HG03342 (cell line): ENCODE data around the gene RGMB.

Experiments
- ATAC-seq: cut with Tn5 transposase; IDR thresholded peaks from one replicate; pipeline ENCODE4 v1.9.1; 2021; ENCODE audit warnings: mild to moderate bottlenecking, moderate library complexity; ENCODE audit not compliant: unreplicated experiment

Gene RGMB

DNA sequence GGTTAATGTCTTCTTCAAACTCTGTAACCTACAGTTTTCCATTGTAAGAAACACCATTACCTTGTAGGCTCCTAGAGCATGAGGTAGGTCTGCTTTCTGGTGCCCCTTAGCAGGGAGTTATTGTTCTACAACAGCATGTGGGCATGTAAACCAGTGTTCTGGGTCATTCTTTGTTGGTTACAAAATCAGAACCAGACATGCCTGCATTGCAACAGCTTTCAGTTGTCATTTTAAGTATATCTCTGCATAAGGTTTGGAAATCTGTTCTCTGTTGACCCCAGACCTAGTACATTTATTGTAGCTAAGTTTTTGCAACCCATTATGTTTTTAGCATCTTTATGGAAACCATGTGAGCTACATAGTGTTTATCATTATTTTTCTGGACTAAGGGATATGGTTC lies 10.9 kb downstream of the RGMB start:
- no peak for ATAC-seq

DNA sequence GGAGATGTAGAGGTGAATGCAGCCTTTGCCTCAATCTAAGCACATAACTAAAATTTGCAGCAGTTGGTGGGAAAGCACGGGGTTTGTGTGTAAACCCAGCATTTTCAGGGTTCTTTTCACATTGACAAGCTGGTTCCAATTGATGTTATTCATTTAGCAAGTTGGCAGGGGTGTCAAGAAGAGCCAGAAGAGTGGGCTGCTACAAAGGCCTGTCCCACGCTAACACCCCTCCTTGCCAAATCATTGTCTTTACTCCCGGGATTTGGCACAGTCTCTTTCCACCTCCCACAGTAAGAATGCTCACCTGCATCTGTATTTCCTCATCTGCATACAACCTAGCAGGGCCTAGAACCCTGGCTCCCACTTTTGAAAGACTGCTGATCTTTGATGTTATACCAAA lies 11.8 kb downstream of the RGMB start:
- no peak for ATAC-seq

DNA sequence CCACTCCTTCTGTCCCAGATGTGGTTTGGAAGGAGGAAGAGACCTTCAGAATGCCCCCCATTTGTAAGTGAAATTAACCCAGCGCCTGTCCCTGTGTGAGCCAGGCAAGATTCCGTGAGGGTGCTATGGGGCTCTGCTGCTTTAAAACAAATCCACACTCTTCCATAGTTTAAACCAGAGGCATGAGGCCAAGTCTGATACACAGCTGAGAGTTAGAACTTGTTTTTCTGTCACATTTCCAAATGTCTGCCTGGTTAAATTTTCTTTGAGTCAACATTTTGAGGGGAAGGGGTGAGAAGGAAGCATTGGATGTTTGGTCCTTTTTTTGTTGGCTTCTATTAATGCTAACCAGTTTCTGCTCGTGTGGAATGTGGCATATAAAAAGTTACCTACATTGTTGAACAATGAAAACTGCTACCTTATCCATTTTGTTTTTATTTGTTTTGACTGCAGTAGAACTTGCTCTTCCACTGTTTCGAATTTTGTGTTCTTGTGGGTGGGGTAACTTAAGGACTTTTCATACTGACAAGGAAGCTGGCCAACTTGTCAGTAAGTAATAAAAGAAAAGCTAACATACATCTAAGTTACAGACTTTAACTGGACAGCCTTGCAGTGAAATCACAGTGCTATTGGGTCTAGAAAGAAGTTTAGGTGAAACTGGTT lies 12.9 kb downstream of the RGMB start:
- ATAC-seq: no peak

DNA sequence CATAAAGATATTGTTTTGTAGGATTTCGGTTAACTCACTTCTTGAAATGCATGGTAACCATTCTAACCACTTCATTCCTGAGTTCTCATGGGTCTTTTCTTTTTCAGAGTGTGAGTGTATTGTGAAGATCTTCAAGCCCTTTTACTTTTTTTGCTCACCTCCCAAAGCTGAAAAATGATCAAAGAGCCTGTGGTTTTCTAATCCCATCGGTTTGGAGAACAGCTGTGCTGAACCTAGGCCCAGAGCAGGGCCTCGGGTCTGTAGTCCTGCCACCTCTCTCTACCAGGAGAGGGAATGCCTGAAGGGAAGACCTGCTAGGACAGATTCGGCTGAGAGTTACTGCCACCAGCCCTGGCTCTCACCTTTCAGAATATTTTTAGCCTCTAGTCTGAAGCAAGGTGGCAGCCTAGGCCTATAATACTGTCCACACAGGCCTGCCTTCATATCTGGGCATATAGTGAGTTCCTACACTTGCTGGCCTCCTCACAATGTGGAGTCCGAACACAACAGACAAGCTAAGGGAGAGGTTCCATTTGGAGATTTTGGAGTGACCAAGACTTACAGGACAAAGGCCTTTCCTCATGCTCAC lies 13.8 kb downstream of the RGMB start:
- no peak for ATAC-seq

DNA sequence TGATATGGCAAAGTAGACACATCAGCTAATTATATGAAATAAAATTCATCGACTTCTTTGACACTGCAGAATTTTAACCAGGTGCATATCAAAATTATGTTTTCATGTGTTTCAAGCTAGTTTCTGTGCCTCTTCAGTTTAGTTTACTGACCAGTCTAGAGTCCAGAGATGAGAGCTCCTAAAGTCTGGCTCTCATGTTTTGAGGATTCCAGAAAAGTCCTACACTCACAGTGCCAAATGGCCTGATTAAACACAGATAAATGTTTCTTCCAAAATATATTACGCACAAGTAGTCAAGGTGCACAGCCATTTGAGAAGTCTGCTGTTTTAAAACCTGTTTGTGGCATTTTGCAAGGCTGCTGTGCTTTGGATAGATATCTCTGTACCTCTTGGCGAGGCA lies 15.6 kb downstream of the RGMB start:
- no peak for ATAC-seq

DNA sequence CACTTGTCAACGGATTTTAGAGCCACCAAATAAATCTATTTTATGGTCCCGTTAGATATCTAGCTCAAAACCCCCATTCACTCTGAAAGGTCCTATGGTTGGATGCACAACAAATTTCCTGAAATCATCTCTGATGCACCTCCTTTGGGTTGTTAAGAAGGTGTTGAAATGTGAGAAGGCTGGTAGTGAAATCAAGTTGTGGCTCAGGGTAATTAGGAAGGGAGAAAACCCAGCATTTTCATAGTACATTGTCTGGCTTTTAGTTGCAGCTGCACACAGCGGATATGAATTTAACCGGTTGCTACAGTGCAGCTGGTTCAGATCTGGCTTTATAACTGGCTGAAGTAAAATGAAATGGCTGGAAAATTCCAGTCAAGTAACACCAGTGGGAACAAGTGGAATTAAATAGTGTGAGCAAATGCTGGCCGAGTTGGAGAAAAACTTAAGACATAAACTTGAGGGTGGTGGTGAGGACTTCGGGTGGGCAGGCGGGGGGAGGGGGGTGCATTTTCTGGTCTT lies 17.6 kb downstream of the RGMB start:
- no peak for ATAC-seq

DNA sequence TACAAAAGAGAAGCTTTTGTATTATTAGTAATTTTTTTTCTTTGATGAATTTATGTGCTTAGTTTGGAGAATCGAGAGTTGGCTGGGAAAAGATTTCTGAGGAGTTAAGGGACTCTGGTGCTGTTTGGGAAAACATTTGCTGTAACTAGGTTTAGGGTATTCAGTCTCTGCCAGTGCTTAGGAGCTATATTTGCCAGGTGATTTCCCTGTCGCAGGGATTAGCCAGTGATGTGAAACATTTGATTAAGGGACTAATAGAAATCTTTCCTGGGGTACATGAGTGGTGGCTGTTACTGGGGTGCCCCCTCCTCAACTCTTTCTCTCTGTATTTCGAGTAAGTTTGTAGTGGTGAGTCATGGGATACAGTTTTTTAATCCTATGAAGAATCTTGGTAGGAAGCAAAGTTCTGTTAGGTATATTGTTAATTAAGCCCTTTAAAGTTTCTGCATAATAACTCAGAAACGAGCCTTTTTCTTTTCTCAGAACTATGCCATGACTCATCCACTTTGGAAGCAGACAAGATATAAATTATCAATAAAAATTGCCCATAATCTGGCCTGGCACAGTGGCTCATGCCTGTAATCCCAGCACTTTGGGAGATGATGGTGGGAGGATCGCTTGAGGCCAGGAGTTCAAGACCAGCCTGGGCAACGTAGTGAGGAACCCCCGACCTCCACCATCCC lies 18.6 kb downstream of the RGMB start:
- ATAC-seq: no peak

DNA sequence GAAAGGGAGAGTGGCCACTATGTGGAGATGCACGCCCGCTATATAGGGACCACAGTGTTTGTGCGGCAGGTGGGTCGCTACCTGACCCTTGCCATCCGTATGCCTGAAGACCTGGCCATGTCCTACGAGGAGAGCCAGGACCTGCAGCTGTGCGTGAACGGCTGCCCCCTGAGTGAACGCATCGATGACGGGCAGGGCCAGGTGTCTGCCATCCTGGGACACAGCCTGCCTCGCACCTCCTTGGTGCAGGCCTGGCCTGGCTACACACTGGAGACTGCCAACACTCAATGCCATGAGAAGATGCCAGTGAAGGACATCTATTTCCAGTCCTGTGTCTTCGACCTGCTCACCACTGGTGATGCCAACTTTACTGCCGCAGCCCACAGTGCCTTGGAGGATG lies 19.8 kb downstream of the RGMB start:
- ATAC-seq: no peak

DNA sequence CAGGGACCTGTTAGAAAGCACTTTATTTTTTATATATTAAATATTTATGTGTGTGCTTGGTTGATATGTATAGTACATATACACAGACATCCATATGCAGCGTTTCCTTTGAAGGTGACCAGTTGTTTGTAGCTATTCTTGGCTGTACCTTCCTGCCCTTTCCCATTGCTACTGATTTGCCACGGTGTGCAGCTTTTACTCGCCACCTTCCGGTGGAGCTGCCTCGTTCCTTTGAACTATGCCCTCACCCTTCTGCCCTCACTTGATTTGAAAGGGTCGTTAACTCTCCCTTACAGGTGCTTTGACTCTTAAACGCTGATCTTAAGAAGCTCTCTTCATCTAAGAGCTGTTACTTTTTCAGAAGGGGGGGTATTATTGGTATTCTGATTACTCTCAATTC lies 20.5 kb downstream of the RGMB start:
- no peak for ATAC-seq

DNA sequence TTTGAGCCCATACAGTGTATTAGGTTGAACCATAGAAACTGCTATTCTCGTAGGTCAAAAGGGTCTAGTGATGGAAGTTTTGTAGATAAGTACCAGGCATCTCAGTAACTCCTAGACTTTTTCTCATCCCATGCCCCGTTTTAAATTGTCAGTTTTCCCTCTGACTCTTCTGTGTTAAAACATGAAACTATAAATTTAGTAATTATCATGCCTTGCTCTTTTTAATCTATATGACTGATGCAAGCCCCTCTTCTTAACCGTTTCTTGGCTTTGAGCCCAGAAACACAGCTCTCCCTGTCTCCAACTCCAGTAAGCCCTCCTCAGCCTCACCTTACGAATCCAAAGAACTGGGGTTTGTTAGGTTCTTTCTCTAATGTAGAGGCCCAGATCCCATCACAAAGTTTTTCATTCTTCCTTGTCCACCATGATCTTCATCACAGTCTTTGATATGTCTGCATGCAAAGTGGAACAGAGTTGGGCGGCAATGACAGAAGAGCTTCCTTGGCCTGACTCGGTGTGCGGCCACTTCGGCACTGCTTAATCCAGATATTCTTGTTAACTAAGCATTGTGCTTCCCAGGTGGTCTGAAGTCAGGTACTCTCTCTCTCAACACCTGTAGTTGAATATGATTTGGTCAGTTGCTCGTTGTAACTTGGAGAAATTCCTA lies 21.1 kb downstream of the RGMB start:
- no peak for ATAC-seq

DNA sequence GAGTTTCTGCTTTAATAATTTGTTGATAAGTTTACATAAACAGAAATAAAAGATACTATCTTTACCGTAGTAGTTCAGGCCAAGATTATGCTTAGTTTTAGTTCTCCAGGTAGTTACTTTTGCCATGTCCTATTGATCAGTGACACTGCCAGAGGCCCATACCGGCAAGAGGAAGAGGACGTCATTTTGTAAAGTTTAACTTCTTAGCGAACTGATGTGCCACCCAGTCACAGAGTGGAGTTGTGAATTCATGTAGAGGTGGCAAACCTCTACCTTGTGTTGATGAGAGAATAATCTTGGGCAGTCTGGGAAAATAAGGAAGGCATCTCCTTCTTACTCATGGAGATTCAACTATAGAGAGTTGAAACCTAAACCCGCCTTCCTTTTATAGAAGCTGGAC lies 21.8 kb downstream of the RGMB start:
- no peak for ATAC-seq

DNA sequence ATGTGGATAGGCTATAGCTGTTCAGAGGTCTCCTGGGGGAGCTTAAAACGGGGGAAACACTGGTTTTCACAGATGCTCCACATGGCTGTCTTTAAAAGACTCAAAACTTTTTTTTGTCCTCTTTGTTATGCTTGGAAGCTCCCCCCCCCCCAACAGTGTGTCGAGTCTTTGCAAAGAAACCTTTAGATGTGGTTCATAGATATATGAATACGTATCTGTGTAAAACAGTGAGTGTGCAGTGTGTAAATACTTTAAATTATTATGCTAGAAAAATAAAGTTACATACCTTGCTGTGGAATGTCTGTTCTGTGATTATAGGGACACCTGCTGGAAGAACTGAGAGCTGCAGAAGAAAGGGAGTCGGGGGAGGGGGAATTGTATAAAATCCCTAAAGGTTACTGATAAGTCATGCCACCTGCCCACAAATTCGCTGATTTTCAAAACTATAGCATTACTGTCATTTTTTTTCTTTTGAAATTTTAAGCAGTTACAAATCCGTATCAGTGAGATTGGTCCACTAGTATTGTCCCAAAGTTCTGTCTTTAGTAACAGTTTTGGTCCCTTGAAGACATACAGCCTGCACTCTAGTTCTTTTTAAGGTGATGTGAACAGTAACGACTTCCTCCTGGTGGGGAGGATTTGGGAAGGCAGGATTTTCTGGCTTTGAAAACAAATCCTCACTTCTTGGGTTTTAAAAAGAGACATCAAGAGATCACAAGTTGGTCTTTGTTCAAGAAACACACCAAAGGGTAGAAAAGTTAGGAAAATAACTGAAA lies 22.9 kb downstream of the RGMB start:
- peak; percentile 82 for ATAC-seq

DNA sequence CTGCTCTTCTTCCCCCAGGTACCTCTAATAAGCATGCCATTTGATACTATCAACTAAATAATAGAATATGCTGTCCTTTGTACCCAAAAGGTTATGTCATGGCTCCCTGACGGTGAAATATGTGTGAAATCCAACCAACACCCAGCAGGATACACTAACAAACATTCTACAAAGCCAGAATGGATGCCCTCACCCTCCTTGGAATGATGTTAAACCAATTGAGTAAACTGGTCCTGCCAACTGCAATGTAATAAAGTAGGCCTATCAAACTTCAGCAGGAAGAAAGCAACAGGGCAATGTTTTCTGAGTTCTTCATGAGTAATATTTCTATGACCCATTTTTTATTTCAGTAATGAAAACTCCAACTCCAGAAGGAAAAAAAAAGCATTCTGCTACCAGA lies 24.9 kb downstream of the RGMB start:
- no peak for ATAC-seq

DNA sequence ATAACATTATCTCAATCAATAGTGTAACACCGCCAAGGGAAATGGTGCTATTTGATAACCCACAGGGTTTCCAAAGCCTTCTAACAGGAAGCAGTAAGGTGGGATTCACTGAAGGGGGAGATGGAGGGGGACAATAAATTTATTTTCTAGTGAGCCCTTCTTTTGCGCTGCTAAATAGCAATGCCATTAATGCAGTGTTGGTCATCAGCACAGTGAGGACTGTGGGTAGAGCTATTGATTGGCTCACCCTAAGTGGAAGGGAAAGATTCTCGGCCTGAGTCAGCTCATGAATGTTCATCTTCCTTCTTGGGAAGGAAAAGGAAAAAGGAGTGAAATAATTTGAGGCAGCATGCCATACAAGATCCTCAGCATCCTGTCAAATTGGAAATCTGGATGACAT lies 25.4 kb downstream of the RGMB start:
- ATAC-seq: no peak

DNA sequence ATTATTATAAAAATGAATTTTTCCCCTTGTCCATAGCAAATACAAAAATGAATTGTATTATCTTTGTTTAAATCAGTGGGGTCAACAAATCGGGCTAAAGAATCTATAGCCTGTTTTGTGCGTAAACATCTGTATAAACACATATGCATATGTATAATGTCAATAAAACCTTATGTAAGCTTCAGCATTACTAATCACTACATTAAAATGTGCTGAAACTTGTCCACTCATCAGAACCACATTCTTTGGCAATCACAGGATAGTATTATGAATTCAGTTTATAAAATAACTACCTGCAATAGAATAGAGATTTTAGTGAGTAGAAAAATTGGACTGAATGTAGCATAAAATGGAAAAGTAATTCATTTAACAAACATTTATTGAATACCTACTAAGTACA lies 30.6 kb downstream of the RGMB start:
- ATAC-seq: no peak

DNA sequence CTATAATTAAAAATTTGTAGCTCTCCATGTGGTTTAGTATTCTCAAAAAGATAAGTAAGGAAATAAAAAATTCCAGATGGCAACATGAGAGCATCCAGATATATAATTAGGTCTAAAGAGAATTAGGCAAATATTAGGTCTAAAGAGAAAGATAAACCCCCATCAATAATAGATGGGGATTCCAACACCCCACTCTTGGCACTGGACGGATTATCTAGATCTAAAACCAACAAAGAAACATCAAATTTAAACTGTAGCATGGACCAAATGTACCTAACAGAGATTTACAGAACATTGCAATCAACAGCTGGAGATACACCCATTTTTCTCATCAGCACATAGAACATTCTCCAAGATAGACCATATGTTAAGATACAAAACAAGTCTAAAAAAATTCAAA lies 31.6 kb downstream of the RGMB start:
- ATAC-seq: no peak

DNA sequence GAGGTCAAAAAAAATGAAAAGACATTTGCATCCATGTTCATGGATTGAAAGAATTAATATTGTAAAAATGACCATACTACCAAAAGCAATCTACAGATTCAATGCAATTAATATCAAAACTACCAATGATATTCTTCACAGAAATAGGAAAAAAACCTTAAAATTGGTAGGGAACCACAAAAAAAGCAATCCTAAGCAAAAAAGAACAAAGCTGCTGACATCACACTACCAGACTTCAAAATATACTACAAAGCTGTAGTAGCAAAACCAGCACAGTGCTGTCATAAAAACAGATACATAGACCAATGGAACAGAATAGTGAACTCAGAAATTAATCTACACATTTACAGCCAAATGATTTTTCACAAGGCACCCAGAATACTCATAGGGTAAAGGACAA lies 34.3 kb downstream of the RGMB start:
- ATAC-seq: no peak

DNA sequence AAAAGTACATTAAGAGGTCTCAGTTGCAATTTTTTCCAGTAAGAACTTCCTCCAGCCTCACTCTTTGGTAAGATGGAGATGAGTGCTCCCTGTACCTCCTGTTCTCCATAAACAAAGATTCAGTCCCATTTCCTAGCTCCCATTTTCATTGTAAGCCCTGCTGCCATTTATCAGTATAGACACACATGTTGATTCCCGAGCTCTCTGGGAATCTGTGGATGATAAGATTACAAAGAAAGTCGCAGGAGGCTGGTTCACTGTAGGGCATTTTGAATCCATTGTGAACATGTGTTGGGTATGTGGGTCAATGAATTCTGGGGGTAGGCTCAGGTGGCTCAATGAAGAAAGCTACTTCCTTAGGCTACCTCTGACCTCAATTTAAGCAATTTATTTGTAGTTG lies 36.7 kb downstream of the RGMB start:
- no peak for ATAC-seq

DNA sequence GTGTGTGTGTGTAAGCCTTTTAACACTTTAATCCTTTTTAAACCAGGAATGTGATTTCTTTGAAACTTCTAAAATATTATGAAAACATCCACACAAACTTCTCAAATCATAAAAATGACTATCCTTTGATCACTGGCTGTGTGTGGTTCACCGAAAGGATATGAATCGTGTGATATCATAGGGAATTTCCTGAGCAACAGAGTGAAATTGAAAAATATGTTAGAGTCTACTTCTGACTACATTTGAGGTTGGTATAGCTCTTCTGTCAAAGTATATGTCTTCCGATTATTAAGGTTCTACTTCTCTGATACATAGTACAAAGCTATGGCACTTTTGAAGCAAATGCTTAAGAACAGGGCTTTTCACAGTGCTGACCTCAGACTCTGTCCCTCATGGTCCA lies 40.3 kb downstream of the RGMB start:
- no peak for ATAC-seq

DNA sequence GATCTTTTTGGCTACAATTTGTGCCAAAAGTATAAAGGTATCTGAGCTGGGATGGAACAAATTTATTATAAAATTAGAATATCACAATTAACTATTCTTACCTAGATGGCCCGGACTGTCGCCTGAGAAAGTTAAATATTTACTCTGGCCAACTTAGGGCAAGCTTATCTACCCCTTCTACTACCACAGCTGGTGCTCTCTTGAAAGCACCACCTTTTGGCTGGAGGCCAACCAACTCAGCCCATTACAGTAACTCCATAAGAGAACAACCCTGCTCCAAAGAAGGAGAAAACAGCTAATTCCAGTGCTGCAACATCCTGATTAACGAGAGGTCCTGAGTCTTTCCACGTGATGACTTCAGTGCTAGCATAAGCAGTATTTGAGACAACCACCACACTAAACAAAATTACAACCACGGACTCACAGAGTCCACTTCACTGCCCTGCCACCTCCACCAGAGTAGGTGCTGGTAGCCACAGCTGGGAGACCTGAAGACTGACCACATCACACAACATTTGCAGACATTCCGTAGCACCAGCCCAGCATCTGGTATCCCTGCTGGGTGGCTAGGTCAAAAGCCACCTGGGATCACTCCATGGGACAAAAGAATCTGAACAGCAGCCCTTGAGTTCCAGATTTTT lies 43.2 kb downstream of the RGMB start:
- ATAC-seq: no peak
